GM19395 (cell line): Measurements from ENCODE around the gene C12orf76.
"Not testable (repeated sequence)": the region's sequence is repeated elsewhere in the genome, so short reads cannot be mapped to it uniquely, and the experiment has no call there.

Experiments used
- ATAC-seq: cut with Tn5 transposase; IDR thresholded peaks from one replicate; pipeline ENCODE4 v1.9.1; 2021; ENCODE audit warnings: mild to moderate bottlenecking, moderate library complexity; ENCODE audit not compliant: unreplicated experiment

C12orf76 gene

GRCh38 chr12:110024051-110024450, 24.3 kb downstream of the C12orf76 start:
- no peak for ATAC-seq

GRCh38 chr12:110023059-110023980, 25.0 kb downstream of the C12orf76 start:
- ATAC-seq, result no peak

- ATAC-seq, result no peak
Observed at GRCh38 chr12:110020956-110021355, 27.4 kb downstream of the C12orf76 start.

- no peak for ATAC-seq
Observed at GRCh38 chr12:110015132-110015531, 33.2 kb downstream of the C12orf76 start.

GRCh38 chr12:110012659-110013058, 35.7 kb downstream of the C12orf76 start:
- no peak for ATAC-seq

- peak; percentile 56 for ATAC-seq
Observed at GRCh38 chr12:110012137-110012536, 36.2 kb downstream of the C12orf76 start.

- no peak for ATAC-seq
Observed at GRCh38 chr12:110010853-110011723, 37.2 kb downstream of the C12orf76 start.

GRCh38 chr12:110008681-110009398, 39.5 kb downstream of the C12orf76 start:
- ATAC-seq, result not testable (repeated sequence)

- no peak for ATAC-seq
Observed at GRCh38 chr12:110007881-110008280, 40.4 kb downstream of the C12orf76 start.

- no peak for ATAC-seq
Observed at GRCh38 chr12:110006115-110006514, 42.2 kb downstream of the C12orf76 start.

- ATAC-seq, result no peak
Observed at GRCh38 chr12:110005319-110005973, 42.9 kb downstream of the C12orf76 start.

GRCh38 chr12:110004598-110004997, 43.7 kb downstream of the C12orf76 start:
- no peak for ATAC-seq

- ATAC-seq, result no peak
Observed at GRCh38 chr12:110002676-110003515, 45.4 kb downstream of the C12orf76 start.

- no peak for ATAC-seq
Observed at GRCh38 chr12:110001596-110001995, 46.7 kb downstream of the C12orf76 start.

- ATAC-seq, result no peak
Observed at GRCh38 chr12:109999983-110000505, 48.3 kb downstream of the C12orf76 start.

- no peak for ATAC-seq
Observed at GRCh38 chr12:109999649-109999971, 48.7 kb downstream of the C12orf76 start.

GRCh38 chr12:109998904-109999648, 49.2 kb downstream of the C12orf76 start, which contains the start of gene ANKRD13A:
Gene ANKRD13A, plus strand, starts transcription at chr12:109999430. Its CDS starts 259 bp downstream, at chr12:109999689.
- peak; percentile 50 for ATAC-seq

- ATAC-seq, result no peak
Observed at GRCh38 chr12:109998241-109998903, 50.0 kb downstream of the C12orf76 start.
